Measurements from ENCODE around the gene RAB36. TPM values are rescaled to one million over a fixed set of nuclear protein-coding genes. Genes with fewer than 3 reads are reported as not detected.

Gene RAB36
- total RNA-seq, 4 donors from 2014 or later, result 1.2 to 3.6 (median 1.8) TPM

DNA sequence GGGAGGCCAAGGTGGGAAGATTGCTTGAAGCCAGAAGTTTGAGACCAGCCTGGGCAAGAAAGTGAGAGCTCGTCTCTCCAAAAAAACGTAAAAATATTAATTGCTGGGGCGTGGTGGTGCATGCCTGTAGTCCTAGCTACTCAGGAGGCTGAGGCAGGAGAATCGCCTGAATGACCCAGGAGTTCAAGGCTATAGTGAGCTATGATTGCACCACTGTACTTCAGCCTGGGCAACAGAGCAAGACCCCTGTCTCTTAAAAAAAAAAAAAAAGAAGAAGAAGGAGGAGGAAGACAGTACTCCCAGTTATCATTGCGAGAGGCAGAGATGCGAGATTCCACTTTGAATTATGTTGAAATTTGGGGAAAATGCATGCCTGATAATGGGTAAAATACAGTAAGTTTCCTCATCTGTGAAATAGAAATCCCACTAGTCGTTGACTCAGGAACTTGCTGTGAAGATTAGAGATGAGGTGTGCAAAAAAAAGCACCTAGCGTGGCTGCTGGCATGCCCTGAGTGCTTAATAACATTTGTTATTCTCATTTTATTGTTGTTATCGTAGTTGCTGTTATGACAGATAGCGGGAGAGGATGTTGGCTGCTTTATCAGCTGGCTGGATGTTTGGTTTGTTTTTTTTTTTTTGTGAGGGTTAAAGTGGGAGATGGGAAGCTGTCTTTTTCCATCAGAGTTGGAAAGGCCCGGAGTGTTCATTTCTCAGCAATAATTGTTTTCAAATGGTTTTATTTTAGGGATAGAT is 68.5 kb downstream of the RAB36 start:
- WGBS, 2 donors, result 67 to 69% methylated on average over 11 of the region's 11 CpGs

More for the DNA sequence above, 68.5 kb downstream of the RAB36 start:
- no peak for TF ChIP-seq CTCF (IDR thresholded peaks at IDR 0.05)
- no peak for TF ChIP-seq POLR2A (IDR thresholded peaks at IDR 0.05)
- intact Hi-C loops (cut with DNase I; ENCODE audit: low total_unique reads), result no loop called here
- DNase-seq (ENCODE audit: low spot score in 2 of 2), result no peak
- H3K4me3 ChIP-seq (ENCODE audit: low read depth, poor library complexity, severe bottlenecking), result no peak overlapping the region

Other genes starting within 250 kb of the RAB36 start
- 1 to 10 TPM; 1.5 to 3.6 (median 2.0) TPM for gene GNAZ, start 75.0 kb upstream of the RAB36 start, total RNA-seq
- gene RSPH14, start 3.5 kb upstream of the RAB36 start, total RNA-seq, result 1 to 10 TPM in 2 of 4 donors, not detected in 2; 1.1 to 1.7 TPM
- gene BCR, start 35.0 kb downstream of the RAB36 start, total RNA-seq, result 100 to 1,000 TPM in 1 of 4 donors, 10 to 100 TPM in 3; 70.5 to 102 (median 84.1) TPM

All from lower leg skin (tissue), 4 donors.